Retina (tissue), 1 donor: ENCODE measurements around the gene SLC16A8.
"Not testable (repeated sequence)": the region's sequence is repeated elsewhere in the genome, so short reads cannot be mapped to it uniquely, and the experiment has no call there.

ENCODE experiments used
- DNase-seq: peaks from one replicate; pipeline ENCODE4 v3.0.0-alpha.2; 2016

The SLC16A8 gene, protein sequence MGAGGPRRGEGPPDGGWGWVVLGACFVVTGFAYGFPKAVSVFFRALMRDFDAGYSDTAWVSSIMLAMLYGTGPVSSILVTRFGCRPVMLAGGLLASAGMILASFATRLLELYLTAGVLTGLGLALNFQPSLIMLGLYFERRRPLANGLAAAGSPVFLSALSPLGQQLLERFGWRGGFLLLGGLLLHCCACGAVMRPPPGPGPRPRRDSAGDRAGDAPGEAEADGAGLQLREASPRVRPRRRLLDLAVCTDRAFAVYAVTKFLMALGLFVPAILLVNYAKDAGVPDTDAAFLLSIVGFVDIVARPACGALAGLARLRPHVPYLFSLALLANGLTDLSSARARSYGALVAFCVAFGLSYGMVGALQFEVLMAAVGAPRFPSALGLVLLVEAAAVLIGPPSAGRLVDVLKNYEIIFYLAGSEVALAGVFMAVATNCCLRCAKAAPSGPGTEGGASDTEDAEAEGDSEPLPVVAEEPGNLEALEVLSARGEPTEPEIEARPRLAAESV

DNA sequence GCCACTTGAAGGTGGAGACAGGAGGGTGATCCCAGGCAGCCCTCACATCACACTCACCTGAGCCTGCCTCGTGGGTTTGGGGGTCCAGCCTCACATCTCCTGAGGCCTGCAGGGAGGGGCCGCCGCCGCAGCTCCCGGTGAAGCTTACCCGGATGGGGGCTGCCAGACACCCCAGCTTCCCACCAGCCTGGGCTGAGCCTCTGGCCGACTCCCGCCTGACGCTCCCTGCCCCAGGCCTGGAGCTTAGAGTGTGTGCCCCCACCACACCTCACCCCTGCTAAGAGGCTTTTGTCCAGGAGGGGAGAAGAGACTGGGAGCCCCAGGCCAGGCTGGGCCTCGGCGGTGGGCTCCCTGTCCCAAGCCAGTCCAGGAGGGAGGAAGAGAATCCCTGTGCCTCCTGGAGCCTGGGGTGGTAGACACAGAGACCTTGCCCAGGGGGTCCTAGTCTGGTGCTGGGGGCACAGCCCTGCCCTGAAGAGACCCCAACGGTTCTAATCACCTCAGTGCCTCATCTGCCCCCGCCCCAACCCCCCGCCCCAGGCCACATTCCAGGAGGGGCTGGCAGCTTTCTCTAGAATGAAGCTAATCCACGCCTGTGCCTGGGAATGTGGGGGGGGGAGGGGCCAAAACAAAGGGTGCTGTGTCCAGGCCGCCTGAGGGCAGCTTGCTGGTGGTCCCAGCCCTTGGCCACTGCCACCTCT lies at the start of gene SLC16A8:
TSS of gene SLC16A8 (minus strand) at position 254 of the 701 bp plus-strand sequence. CDS start 1,311 bp downstream, outside the sequence.
- peak; percentile 39 for DNase-seq

DNA sequence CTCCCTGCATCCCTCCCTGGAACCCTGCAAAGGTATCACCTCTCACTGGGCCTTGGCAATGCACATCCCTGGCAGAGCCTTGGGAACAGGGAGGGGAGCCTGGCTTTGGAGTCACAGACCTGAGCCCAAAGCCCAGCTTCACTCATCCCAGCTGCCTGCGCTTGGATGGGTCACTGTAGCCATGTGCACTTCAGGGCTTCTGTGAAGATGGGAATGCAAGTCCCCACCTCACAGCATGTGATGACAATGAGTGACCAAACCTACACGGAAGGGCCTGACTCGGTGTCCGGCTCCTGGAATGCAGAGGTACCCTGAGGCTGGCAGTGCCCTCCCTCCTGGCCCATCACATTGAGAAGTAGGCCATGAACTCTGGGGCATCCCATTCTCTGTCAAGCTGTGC lies 49.3 kb upstream of the SLC16A8 start:
- DNase-seq: no peak

DNA sequence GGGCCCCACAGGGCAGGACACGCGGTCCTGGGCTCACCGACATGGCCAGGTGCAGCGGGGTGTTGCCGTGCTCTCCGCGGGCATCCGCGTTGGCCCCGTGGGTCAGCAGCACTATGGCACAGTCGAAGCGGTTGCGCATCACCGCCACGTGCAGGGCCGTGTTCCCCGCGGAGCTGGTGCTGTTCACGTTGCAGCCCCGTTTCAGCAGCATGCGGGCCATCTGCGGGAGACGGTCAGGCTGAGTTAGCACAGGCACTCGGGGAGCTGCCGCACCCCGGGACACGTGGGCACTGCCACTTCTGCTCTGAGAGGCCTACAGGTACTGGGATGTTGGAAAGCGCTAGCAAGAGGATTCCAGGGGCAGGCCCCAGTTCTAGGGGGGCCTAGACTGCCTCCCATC lies 48.8 kb upstream of the SLC16A8 start:
- no peak for DNase-seq

DNA sequence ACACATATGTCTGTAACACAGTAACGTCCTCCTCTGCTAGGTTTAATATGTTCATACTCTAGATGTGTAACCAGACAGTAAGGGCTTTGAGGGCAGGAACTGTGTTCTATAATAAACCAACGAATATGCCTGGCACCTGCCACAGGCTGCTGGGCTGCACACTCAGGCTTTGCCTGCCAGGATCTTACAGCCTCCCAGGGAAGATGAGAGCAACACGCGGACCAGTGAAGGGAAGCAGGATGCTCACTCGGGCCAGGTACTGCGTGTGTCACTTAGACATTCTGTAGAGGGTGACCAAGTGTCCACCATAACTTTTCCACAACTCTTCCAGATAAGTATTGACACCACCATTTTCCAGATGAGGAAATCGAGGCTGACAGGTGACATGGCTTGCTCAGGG lies 48.2 kb upstream of the SLC16A8 start:
- DNase-seq: no peak

DNA sequence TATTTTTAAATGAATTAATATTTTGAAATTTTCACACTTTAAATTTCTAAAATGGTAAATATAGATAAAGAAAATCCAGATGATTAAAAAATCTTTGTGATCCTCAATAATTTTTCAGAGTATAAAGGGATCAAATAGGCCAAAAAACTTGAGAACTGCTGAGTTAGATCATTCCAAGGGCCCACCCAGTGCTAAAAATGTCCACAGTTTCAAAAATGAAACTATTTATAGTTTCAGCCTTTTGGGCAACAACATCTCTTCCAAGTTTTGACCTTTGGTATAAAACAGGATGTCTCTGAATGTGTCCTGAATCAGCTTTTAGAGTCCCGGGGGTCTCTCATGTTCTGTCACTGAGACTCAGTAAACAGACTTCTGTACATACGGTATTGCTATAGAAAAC lies 47.4 kb upstream of the SLC16A8 start:
- DNase-seq: no peak

DNA sequence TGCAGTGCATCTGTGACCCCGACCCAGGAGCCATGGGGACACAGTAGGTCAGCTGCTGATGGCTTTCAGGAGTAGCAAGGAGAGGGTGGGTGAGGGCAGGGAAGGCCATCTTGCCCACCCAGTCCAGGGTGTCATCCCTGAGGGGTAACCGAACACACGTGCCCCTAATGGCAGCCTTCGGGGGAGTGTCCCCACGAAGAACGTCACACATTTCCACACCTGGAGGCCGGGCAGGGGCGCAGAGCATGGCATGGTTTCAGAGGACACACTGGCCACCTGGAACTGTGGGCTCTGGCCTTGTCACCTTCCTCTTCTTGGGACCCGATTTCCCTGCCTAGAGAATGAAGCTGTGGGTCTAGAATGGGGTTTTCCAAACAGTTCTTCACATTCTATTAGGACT lies 45.9 kb upstream of the SLC16A8 start:
- DNase-seq: no peak

DNA sequence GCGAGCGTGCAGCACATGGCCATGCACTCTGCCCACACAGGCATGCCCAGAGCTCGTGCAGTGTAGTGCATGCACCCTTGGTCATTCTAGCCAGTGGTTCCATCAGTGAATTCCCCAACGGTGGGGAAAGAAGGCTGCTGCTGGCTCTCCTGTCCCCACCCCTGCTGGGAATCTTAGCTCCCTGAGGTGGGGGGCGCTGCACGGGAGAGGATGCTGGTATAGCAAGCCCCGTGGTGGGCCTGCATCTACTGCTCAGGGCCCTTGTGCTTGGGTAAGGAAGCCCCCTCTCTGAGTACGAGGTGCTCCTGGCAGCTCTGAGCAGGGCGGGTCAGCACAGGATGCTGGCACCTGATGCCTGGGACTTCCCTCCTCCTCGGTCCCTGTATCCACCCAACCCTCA lies 45.0 kb upstream of the SLC16A8 start:
- DNase-seq: no peak

DNA sequence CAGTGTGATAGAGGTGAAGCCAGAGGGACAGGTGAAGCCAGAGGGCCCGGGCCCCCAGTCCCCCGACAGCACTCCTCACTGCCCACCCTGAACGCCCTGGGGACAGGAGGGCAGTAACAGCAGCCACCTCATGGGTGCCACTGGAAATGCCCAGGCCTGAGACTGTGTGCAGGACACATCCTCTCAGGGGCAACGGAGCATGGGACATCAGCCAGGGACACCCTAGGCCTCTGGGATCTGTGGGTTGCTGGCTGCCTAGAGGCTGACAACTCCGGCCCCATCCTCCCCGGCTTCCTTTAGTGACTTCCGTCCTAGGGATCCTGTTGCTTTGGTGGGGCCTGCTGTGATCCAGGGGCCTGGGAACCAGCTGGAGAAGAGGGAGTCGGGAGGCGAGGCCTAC lies 43.9 kb upstream of the SLC16A8 start:
- no peak for DNase-seq

DNA sequence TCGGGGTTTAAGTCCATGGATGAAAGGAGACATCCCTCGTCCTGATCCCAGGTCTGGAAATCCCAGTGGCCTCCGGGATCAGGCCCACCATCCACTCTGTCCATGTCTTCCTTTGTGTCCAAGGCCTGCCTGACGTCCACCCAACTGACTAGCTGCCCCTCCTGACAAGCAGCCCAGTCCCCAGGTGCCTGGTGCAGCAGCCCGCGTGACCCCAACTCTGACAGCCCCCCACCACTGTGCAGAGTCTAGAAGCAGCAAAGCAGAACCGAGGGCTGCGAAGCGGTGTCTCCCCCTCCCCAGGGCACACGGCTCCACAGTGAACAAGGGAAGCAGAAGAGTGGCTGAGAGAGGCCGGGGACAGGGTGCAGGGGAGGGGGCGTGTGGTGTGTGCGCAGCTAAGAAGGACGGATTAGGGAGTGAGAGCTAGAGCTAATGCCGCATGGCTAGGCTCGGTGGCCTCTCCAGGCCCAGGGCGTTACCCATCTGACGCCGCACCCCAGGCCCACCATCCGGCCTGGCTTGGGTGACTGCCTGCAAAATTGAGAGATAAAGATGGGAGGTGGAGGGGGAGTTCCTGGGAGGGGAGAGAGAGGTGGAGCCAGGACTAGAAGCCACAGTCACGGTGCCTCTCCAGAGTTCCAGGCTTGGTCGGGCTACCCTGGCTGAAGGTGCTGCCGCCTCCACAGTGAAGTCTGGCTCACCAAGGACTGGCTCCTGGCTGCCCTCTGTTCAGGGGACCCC lies 43.1 kb upstream of the SLC16A8 start:
- peak; percentile 38 for DNase-seq

DNA sequence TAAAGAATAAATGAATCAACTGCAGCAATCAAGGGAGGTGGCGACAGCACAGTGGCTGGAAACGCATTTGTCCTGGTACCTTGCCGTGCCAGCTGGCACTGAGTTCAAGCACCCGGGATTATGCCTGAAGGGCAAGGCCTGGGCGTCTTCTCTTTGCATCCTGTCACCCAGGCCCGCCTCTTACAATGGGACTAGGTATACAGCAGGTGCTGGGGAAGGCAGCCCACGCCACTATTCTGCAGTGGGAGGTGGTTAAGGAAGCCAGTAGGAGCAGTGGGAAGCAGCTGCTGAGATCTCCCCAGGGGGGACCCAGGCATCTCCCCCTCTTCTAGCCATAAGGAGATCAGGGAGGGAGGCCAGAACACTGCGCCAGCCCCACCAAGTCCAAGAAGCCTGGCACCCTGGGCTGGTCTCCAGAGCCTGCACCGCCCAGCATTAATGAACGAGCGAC lies 41.8 kb upstream of the SLC16A8 start:
- no peak for DNase-seq

DNA sequence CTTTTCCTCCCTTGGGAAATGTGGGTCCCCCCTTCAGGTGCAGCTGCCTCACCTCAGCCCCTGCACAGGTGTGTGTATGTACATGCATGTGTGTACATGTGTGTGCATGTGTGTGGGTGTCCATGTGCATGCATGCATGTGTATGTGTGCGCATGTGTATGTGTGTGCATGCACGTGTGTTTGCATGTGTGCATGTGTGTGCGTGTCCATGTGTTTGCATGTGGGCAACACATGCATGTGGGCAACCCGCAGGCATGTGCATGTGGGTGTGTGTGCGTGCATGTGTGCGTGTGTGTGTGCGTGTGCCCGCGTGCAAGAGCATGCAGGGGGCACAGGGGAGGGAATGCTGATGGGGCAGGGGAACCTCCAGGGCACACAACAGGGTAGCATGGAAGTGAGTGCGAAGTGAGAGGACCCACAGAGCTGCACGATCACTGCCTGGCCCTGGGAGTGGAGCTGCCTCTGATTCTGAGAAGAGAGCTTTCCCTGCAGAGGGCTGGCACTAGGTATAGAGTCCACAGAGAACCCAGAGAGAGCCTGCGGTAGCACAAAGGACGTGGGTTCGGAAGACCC lies 41.1 kb upstream of the SLC16A8 start:
- no peak for DNase-seq

DNA sequence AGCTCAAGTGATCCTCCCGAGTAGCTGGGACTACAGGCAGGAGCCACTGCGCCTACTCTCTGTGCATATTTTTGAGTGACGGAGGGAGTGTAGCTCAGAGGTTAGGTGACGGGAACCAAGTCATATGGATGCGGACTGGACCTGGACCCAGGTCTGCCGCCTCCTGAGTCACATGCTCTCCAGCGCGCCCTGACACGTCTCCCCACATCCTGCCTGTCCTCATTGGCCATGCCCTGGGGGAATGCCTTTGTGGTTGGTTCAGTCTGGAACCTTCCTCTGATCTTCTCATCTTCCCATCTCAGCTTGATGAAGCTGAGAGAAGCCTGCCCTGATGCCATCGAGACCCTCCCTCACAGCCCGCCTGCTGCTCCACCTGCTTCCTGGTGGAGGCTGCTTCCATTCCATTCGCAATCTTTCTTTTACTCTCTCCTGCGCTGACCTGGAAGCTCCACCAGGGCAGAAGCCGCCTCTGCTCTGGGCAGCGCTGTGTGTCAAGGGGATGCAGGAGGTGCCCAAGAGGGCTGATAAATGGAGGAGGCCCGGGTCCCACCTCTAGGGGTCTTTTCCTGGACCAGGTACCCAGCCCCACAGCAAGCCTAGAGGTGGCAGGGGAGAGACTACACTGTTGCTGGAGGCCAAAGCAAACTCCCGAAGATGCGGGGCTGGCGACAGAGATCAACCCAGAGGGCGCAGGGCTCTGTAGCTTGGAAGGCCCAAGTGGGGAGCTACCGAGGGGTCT lies 40.4 kb upstream of the SLC16A8 start:
- DNase-seq: no peak

DNA sequence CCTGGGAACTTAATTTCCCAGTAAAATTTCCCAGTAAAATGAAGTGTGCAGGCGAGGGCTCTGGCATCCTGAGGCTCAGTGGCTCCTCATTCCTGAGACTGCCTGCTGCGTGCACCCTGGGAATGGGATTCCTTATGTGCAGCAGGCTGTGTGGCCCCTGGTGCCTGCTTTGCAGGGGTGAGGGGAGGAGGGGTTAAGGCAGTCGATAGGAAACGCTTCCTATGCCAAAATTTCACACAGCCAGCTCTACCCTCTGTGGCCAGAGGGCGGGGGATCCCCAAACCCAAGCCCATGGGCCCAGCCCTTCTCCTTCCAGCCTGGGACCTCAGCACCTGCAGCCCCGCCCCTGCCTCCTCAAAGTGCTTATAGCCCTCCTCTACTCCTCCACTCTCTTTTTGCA lies 38.6 kb upstream of the SLC16A8 start:
- DNase-seq: no peak

DNA sequence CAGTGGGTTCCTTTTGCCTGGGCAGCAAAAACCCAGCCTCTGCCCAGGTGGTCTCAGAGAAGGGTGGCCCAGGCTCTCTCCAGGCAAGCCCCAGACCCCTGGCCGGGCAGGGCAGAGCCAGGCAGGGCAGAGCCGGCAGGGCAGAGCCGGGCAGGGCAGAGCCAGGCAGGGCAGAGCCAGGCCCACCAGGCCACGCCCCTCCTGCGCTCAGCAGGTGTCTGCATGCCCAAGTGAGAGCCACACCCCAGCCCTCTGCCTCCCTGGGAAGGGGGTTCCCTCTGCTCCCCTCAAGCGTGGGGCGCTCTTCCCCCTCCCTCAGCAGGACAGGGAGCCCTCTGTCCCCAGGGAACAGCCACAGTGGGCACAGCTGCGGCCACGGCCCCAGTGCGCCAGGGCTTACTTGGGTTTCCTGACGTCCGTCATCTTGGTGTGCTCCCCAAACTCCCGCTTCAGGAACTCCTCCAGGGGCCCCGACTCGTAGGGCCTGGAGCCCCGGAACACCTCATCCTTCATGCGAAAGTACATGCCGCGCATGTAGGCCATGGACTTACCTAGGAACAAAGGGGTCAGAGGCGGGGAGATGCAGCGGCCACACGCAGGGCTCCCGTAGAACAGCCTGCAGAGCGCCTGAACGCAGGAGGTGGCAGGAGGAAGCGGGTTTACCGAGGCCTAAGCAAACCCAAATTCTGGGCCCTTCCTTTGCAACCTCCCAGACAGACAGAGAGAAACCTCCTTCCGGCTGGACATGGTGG lies 36.6 kb upstream of the SLC16A8 start:
- DNase-seq: no peak

DNA sequence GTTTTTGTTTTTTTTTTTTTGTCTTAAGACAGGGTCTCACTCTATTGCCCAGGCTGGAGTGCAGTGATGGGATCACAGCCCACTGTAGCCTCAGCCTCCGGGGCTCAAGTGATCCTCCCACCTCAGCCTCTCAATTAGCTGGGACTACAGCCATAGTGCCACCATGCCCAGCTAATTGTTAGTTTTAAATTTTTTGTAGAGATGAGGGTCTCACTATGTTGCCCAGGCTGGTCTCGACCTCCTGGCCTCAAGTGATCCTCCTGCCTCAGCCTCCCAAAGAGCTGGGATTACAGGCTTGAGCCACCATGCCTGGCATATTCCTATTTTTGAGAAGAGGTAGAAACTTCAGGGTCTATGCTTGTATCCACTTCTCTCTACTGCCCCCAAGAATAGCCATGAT lies 34.8 kb upstream of the SLC16A8 start:
- DNase-seq: not testable (repeated sequence)

DNA sequence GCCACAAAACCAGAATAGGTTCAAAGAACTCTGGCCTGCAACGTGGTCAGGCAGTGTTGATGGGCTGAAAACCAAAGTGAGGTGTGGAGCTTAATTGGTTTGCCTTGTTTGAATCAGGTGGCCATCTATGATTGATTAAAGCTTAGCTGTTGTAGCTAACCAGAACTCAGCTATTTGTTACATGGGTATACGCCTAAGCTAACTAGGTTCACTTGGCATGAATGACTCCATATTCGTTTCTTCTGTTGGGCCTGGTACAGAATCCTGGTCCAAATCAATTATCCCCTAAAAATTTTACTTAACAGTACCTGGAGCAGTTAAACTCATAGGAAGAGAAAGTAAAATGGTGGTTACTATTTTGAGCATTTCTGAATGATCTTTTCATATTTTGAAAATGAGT lies 34.2 kb upstream of the SLC16A8 start:
- DNase-seq: no peak

DNA sequence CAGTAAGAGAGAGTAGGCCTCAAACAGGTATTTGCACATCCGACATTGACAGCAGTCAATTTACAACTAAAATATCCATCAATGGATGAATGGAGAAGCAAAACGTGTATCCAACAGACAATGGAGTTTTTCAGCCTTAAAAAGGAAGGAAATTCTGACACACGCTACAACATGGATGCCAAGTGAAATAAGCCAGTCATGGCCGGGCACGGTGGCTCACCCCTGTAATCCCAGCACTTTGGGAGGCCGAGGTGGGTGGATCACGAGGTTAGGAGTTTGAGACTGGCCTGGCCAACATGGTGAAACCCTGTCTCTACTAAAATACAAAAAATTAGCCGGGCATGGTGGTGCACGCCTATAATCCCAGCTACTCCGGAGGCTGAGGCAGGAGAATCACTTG lies 33.6 kb upstream of the SLC16A8 start:
- DNase-seq: not testable (repeated sequence)

DNA sequence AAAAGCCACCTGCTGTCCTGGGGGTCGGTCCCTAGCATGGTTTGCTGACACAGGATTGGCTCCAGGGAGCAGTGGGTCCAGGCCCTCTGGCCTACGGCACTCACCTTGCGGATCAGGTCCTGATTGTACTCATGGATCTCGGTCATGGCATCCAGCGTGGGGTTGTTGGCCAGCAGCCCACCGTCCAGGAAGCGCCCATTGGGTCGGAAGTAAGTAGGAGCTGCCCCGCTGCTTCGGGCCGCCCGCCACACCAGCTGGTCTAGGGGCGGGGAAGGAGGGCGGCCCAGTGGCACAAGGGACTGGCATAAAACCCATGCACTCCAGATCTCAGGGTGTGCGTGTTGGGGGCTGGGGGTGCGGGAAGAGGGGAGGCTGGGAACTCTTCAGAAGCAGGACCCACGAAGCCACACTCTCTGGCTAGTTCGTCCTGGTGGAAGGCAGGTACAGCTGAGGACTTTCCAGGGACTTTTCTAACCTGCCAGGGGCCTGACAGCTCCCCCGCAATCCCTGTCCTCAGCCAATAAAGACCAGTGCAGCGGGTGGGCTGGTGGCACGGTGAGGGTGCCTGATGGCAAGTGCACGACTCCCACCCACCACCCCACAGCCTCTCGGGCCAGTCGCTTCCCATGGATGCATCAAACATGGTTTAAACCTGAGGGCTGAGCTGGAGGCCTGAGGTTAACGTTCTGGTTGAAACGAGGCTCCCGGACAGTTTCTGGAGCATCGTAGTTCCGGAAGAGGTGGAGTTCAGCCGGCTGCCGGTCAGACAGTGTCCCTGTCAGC lies 31.6 kb upstream of the SLC16A8 start:
- peak; percentile 29 for DNase-seq

DNA sequence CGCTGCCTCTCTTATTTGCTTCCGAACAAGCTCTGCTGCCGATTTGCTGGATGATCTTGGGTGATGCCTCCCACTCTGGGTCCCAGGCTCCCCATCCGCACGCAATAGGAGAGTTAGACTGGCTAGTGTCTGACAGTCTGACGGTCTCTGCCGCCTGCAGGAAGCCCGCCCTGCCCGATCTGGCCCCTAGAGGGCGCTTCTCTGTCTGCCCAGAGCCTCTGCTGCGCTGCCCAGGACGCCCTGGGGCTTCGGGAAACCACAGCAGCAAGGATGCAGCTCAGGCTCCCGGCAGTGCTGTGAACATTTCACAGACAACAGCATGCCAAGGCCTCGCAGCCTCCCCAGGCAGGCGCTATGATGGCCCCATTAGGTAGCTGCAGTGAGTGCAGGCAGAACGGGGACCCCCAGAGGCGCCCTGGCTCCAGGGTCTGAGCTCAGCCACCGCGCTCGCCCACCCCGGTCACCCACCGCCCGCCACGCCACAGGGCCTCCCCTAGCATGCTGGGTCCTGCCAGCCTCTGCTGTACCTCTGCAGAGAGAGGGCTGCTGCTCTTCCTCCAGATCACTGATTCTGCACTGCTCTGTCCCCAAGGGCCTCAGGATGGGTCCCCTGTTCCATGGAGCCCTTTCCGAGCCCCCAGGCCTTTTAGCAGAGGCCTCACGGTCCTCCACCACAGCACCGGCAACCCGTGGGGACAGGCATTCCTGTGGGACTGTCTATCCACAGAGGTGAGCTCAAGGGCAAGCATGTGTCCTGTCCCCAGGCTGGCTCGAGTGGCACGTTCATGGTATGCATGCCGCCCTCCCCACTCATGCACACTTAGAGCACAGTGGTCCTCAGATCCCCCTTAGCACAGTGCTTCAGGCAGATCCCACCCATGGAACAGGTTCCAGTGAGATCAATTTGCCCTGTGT lies 30.8 kb upstream of the SLC16A8 start:
- peak; percentile 89 for DNase-seq

DNA sequence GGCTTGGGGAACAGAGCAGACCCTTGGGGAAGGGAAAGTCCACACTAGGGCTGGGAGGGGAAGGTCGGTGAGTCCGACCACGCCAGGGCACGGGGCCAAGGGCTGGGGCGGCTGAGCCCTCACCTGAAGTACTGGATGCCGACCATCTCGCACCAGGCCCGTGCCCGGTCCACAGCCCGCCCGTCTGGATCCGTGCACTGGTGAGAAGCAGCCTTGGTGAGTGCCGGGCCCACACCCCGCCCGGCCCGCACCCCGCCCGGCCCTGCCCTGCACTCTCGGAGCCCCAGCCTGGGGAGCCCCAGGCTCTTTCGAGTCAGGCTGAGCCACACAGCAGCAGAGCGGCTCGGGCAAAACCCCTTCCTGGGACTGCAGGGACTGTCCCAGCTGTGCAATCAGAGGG lies 28.4 kb upstream of the SLC16A8 start:
- DNase-seq: no peak
